C1 segment of cervical spinal cord (tissue), 14 donors: ENCODE data around the gene AGAP1.
"Not testable (repeated sequence)": the region's sequence is repeated elsewhere in the genome, so short reads cannot be mapped to it uniquely, and the experiment has no call there.

Experiments
- DNase-seq, 14 donors: peaks; one replicate each; lab custom pipeline; 2025; lab: John Stamatoyannopoulos, UW

The AGAP1 gene

GRCh38 chr2:236052926-236053821 lies 559.3 kb downstream of the AGAP1 start:
- DNase-seq, result peak in 4 of 14 donors; percentile 8 to 77 (median 14)

GRCh38 chr2:236054125-236054524 lies 560.3 kb downstream of the AGAP1 start:
- no peak for DNase-seq

GRCh38 chr2:236054621-236055305 lies 560.9 kb downstream of the AGAP1 start:
- no peak for DNase-seq

- DNase-seq, result no peak
Measured at GRCh38 chr2:236055471-236055870, 561.6 kb downstream of the AGAP1 start.

GRCh38 chr2:236056141-236056540 lies 562.3 kb downstream of the AGAP1 start:
- DNase-seq, result no peak

- no peak for DNase-seq
Measured at GRCh38 chr2:236057375-236057774, 563.5 kb downstream of the AGAP1 start.

- DNase-seq, result no peak
Measured at GRCh38 chr2:236061497-236061896, 567.7 kb downstream of the AGAP1 start.

- no peak for DNase-seq
Measured at GRCh38 chr2:236061899-236062298, 568.1 kb downstream of the AGAP1 start.

GRCh38 chr2:236062806-236063205 lies 569.0 kb downstream of the AGAP1 start:
- DNase-seq, result not testable (repeated sequence)

GRCh38 chr2:236063994-236064393 lies 570.2 kb downstream of the AGAP1 start:
- no peak for DNase-seq

GRCh38 chr2:236065314-236066160 lies 571.7 kb downstream of the AGAP1 start:
- no peak for DNase-seq

- DNase-seq, result no peak
Measured at GRCh38 chr2:236070236-236070635, 576.4 kb downstream of the AGAP1 start.

- DNase-seq, result no peak
Measured at GRCh38 chr2:236073246-236073645, 579.4 kb downstream of the AGAP1 start.

- DNase-seq, result no peak
Measured at GRCh38 chr2:236073867-236074655, 580.2 kb downstream of the AGAP1 start.

GRCh38 chr2:236075802-236076201 lies 582.0 kb downstream of the AGAP1 start:
- DNase-seq, result no peak

GRCh38 chr2:236078297-236079255 lies 584.7 kb downstream of the AGAP1 start:
- DNase-seq, result no peak

GRCh38 chr2:236080412-236080811 lies 586.6 kb downstream of the AGAP1 start:
- DNase-seq, result no peak

- DNase-seq, result no peak
Measured at GRCh38 chr2:236081171-236081570, 587.3 kb downstream of the AGAP1 start.

- no peak for DNase-seq
Measured at GRCh38 chr2:236082061-236082460, 588.2 kb downstream of the AGAP1 start.

GRCh38 chr2:236083934-236084333 lies 590.1 kb downstream of the AGAP1 start:
- no peak for DNase-seq
